Activated naive CD4-positive, alpha-beta T cell treated with anti-CD3 and anti-CD28 coated beads, Interleukin-2, amount 10 ng/mL, durations not matched to agents 7 days and 5 days (primary cell): Measurements from ENCODE around the gene GAA.
"Not testable (repeated sequence)": the region's sequence is repeated elsewhere in the genome, so short reads cannot be mapped to it uniquely, and the experiment has no call there.

ENCODE experiments used
- CTCF ChIA-PET: fragments of 350-600 bp; sonication (Branson Sonifier 250); formaldehyde crosslinking; loops from one replicate; lab custom pipeline; 2021; ENCODE audit warnings: antibody characterized with exemption; lab: Charles Lee
- DNase-seq: peaks from one replicate; pipeline ENCODE4 v3.0.0-alpha.2; 2020
- H3K27ac Mint-ChIP-seq: one replicate; pipeline ENCODE4 v1.8.0; 2021; ENCODE audit warnings: mild to moderate bottlenecking, moderate library complexity, mixed read lengths
- H3K27me3 Mint-ChIP-seq: one replicate; pipeline ENCODE4 v1.8.0; 2021; ENCODE audit warnings: mild to moderate bottlenecking, mixed read lengths
- H3K36me3 Mint-ChIP-seq: one replicate; pipeline ENCODE4 v1.8.0; 2021; ENCODE audit warnings: mixed read lengths
- H3K4me1 Mint-ChIP-seq: one replicate; pipeline ENCODE4 v1.8.0; 2021; ENCODE audit warnings: mixed read lengths
- H3K4me3 Mint-ChIP-seq: one replicate; pipeline ENCODE4 v1.8.0; 2021; ENCODE audit warnings: mild to moderate bottlenecking, moderate library complexity, mixed read lengths
- H3K9me3 Mint-ChIP-seq: one replicate; pipeline ENCODE4 v1.8.0; 2021; ENCODE audit warnings: mixed read lengths

Gene GAA

DNA sequence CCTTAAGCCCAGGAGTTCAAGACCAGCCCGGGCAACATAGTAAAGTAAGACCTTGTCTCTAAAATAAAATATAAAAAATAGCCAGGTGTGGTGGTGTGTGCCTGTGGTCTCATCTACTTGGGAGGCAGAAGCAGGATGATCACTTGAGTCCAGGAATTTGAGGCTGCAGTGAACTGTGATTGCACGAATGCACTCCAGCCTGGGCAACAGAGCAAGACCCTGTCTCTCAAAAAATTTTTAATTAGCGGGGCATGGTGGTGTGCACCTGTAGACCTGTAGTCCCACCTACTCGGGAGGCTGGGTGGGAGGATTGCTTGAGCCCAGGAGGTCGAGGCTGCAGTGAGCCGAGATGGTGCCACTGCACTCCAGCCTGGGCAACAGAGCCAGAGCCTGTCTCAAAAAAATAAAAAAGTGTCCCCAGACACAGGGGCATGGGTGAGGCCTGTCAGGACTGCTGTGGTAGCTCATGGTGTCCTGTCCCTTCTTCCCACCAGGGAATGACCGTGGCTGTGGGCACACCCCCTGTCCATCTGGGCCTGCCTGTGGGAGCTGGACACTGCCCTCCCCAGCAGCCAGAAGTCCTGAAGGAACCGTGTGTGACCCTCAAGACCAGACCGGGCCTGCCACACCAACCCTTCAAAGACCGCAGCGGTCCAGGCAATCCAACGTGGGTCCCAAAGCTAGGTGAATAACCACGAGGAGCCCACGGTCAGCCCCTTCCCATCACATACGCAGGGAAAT lies 30.8 kb upstream of the GAA start:
- CTCF ChIA-PET, result no interaction called here
- H3K4me3 Mint-ChIP-seq, result no peak overlapping the region
- H3K36me3 Mint-ChIP-seq, result no peaks in the 10 kb centered on the region

DNA sequence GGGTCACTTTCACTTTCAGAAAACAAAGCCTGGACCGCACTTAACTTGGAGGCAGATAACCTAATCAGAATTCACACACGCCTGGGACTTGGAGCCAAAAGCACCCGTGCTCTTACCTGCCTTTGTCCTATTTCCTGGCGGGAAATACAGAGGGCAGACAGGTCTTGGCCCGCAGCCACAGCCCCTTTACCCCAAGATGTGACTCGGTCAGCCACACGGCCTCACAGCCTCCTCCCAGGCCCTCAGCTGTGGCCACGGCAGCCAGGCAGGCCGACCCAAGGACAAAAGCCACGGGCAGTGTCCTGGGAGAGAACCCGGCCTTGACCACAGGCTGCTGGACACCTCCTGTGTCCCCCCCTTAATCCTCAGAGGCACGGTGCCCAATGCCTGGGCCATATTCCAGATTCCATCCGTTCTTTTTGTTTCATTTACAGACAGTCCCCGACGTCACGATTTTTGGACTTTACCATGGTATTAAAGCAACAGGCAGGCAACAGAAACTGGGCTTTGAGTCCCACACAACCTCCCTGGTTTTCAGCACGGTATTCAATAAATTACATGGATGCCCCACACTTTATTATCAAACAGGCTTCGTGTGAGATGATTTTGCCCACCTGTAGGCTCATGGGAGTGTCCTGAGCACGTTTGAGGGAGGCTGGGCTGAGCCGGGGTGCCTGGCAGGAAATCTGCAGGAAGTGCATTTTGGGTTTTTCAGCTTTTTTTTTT lies 30.1 kb upstream of the GAA start:
- Mint-ChIP-seq H3K36me3 (no peaks in the 10 kb centered on the region), H3K27ac (no peak overlapping the region)
- CTCF ChIA-PET, result interaction anchor here (0.6 kb wide), 1 partner anchor 410 kb away, joined by 6 read pairs; no protein-coding TSS in a partner anchor

More for the DNA sequence above, 30.8 kb upstream of the GAA start:
- no peaks in the 10 kb centered on the region for H3K9me3 Mint-ChIP-seq
- no peak for DNase-seq
- H3K27ac Mint-ChIP-seq, result no peak overlapping the region
- H3K27me3 Mint-ChIP-seq, result peaks cover 16% of the 10 kb centered on the region
- H3K4me1 Mint-ChIP-seq, result peaks cover 13% of the 10 kb centered on the region

GRCh38 chr17:80072410-80072809 lies 29.0 kb upstream of the GAA start:
- no peak for DNase-seq
- Mint-ChIP-seq H3K9me3 (no peaks in the 10 kb centered on the region), H3K4me3 (no peak overlapping the region), H3K27me3 (peaks cover 9% of the 10 kb centered on the region), H3K4me1 (peaks cover 13% of the 10 kb centered on the region), H3K36me3 (no peaks in the 10 kb centered on the region), H3K27ac (no peak overlapping the region)
- CTCF ChIA-PET, result no interaction called here

More for the DNA sequence above, 30.1 kb upstream of the GAA start:
- Mint-ChIP-seq H3K27me3 (peaks cover 16% of the 10 kb centered on the region), H3K4me3 (no peak overlapping the region), H3K9me3 (no peaks in the 10 kb centered on the region), H3K4me1 (peaks cover 13% of the 10 kb centered on the region)
- no peak for DNase-seq

- no peaks in the 10 kb centered on the region for H3K36me3 Mint-ChIP-seq
- H3K27ac Mint-ChIP-seq, result no peak overlapping the region
- H3K4me1 Mint-ChIP-seq, result peaks cover 3% of the 10 kb centered on the region
- H3K9me3 Mint-ChIP-seq, result no peaks in the 10 kb centered on the region
- CTCF ChIA-PET, result no interaction called here
- H3K27me3 Mint-ChIP-seq, result peaks cover 19% of the 10 kb centered on the region
- no peak overlapping the region for H3K4me3 Mint-ChIP-seq
- no peak for DNase-seq
These were observed 21.3 kb upstream of the GAA start for GRCh38 chr17:80080081-80080480.

DNA sequence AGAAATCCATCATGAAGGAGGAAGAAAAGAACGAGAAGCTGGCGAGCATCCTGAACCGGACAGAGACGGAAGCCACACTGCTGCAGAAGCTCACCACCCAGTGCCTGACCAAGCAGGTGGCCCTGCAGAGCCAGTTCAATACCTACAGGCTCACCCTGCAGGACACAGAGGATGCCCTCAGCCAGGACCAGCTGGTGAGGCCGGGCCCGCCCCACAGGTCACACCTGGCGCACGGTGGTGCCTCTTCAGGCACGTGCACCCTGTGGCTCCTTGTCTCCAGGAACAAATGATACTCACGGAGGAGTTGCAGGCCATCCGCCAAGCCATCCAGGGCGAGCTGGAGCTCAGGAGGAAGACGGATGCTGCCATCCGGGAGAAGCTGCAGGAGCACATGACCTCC lies 19.8 kb upstream of the GAA start:
- Mint-ChIP-seq H3K4me1 (peaks cover 3% of the 10 kb centered on the region), H3K36me3 (no peaks in the 10 kb centered on the region), H3K27me3 (peaks cover 20% of the 10 kb centered on the region), H3K27ac (no peak overlapping the region), H3K4me3 (no peak overlapping the region), H3K9me3 (no peaks in the 10 kb centered on the region)
- CTCF ChIA-PET, result interaction anchor here (0.7 to 2.6 kb wide), 5 partner anchors 17 to 963 kb away, joined by 3 to 6 read pairs (median 4); no protein-coding TSS in a partner anchor
- DNase-seq, result no peak

DNA sequence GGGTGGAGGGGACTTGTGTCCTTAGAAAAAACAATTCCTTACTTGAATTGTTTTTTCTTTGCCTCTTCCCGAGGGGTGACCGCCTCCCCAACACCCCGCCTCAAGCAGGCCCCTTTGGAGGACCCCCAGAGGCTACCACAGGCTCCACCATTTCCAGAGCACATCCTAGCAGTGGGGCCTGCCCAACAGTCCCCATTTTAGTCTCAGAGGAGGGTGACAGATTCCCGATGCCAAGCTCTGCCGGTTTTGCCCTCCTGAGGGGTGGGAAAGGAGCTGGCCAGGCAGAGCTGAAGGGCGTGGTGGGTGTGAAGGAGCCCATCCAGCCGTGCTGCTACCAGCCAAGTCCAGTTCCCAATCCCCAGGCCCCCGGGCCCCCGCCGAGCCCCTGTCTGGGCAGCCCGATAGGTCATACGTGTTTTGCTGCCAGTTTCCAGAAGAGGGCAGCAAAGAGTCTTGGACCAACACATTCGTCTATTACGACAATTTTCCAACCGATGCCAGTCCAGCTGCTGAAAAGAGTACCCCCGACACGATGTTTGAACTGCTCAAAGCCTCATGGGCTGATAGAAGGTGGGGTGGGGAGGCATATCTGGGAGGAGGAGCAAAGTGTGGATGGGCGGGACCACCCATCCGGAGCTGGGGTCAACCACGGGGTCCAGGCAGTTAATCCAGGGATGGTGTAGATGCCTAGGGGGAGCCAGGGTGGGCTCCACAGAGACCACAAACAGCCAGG lies 18.8 kb upstream of the GAA start:
- peak; percentile 74 for DNase-seq
- H3K4me1 Mint-ChIP-seq, result peaks cover 3% of the 10 kb centered on the region
- H3K36me3 Mint-ChIP-seq, result no peaks in the 10 kb centered on the region
- peaks cover 30% of the 10 kb centered on the region for H3K27me3 Mint-ChIP-seq
- CTCF ChIA-PET, result interaction anchor here (0.8 to 2.6 kb wide), 8 partner anchors 10 to 172 kb away, joined by 3 to 6 read pairs (median 5); partner anchors contain the start of gene GAA
- H3K27ac Mint-ChIP-seq, result peak overlapping the region; percentile 73
- no peak overlapping the region for H3K4me3 Mint-ChIP-seq
- no peaks in the 10 kb centered on the region for H3K9me3 Mint-ChIP-seq

DNA sequence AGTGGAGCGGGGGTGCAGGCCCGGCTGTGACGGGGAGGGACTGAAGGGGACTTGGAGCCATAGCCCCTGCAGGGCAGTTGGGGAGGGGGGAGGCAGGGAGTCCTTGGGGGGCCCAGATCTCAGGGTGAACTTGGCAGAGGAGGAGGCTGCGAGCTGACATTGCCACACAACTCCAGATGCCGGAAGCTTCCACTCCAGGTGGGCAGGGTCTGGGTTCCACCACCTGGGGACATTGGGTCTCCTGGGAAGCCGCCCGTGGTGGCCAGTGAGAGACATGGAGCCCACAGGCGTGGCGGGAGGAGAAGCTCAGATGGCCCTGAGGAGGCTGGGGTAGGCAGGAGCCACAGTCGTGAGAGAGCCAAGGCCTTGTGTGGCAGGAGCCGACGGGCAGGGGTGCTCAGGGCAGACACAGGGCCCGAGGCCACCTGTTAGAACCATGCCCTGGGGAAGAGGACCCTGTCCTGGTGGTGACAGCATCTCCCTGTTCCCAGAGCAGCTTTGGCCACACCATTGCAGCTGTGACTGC lies 18.2 kb upstream of the GAA start:
- Mint-ChIP-seq H3K36me3 (no peaks in the 10 kb centered on the region), H3K4me1 (peaks cover 3% of the 10 kb centered on the region), H3K4me3 (no peak overlapping the region), H3K9me3 (no peaks in the 10 kb centered on the region), H3K27ac (no peak overlapping the region), H3K27me3 (peaks cover 34% of the 10 kb centered on the region)
- CTCF ChIA-PET, result interaction anchor here (0.8 to 2.6 kb wide), 7 partner anchors 9 to 169 kb away, joined by 4 to 6 read pairs (median 5); partner anchors contain the start of gene GAA
- no peak for DNase-seq

DNA sequence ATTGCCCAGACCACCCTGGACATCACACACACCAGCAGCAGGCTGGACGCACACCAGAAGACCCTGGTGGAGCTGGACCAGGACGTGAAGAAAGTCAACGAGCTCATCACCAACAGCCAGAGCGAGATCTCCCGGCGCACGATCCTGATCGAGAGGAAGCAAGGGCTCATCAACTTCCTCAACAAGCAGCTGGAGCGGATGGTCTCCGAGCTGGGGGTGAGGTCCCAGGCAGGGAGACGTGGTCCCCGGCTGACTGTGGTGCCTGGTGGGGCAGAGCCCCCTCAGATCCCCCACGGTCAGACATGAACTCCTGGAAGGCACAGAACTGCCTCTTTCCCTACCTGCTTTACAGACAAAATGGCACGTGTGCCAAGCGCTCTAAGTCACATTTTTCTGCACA lies 16.6 kb upstream of the GAA start:
- H3K27me3 Mint-ChIP-seq, result peaks cover 39% of the 10 kb centered on the region
- CTCF ChIA-PET, result interaction anchor here (0.8 to 1.0 kb wide), 2 partner anchors 17 to 76 kb away, joined by 3 to 6 read pairs; partner anchors contain the start of gene GAA
- H3K4me1 Mint-ChIP-seq, result peaks cover 3% of the 10 kb centered on the region
- no peak overlapping the region for H3K4me3 Mint-ChIP-seq
- H3K27ac Mint-ChIP-seq, result no peak overlapping the region
- no peaks in the 10 kb centered on the region for H3K9me3 Mint-ChIP-seq
- no peak for DNase-seq
- no peaks in the 10 kb centered on the region for H3K36me3 Mint-ChIP-seq

- CTCF ChIA-PET, result interaction anchor here (1.1 kb wide), 1 partner anchor 15 kb away, joined by 4 read pairs; the partner anchor contains the start of gene GAA
- no peak for DNase-seq
- Mint-ChIP-seq H3K9me3 (no peaks in the 10 kb centered on the region), H3K4me3 (no peak overlapping the region), H3K4me1 (peaks cover 3% of the 10 kb centered on the region), H3K27ac (no peak overlapping the region), H3K36me3 (no peaks in the 10 kb centered on the region), H3K27me3 (peaks cover 40% of the 10 kb centered on the region)
These were observed 15.3 kb upstream of the GAA start for GRCh38 chr17:80086081-80086480.

- Mint-ChIP-seq H3K4me1 (peaks cover 3% of the 10 kb centered on the region), H3K9me3 (no peaks in the 10 kb centered on the region), H3K27ac (no peak overlapping the region)
These were observed 14.8 kb upstream of the GAA start for GRCh38 chr17:80086616-80087015.

DNA sequence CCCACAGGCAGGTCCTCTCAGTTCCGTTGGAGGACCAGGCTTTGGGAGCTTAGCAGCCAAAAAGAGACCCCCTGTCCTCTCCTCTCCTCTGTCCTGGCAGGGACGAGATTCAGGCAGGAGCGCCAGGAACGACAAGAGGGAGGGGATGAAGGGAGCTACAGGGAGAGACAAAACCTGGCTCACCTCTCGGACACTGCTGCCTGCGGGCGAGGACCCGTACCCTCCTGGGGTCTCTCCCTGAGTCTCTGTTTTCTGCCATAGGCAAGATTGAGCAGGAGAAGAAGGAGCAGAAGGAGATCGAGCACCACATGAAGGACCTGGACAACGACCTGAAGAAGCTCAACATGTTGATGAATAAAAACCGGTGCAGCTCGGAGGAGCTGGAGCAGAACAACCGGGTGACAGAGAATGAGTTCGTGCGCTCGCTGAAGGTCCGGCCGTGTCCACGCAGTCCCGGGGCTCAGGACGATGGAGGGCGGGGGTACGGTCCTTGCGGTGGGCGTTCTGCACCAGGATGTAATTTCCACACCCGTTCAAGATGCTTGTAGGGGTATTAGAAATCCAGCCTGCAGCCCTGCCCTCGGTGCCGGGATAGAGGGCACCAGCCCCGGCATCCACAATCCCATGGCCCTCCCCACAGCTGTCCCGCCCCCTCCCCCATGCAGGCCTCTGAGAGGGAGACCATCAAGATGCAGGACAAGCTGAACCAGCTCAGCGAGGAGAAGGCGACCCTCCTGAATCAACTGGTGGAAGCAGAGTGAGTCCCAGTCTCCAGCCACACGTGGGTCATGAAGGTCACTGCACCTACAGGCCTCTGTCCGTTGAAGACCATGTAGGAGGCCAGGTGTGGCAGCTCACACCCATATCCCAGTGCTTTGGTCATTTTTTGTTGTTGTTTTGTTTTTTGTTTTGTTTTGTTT lies 13.8 kb upstream of the GAA start:
- Mint-ChIP-seq H3K4me1 (peaks cover 3% of the 10 kb centered on the region), H3K9me3 (no peaks in the 10 kb centered on the region), H3K36me3 (no peaks in the 10 kb centered on the region), H3K4me3 (no peak overlapping the region), H3K27me3 (peaks cover 38% of the 10 kb centered on the region), H3K27ac (no peak overlapping the region)
- CTCF ChIA-PET, result interaction anchor here (1.1 kb wide), 1 partner anchor 14 kb away, joined by 4 read pairs; the partner anchor contains the start of gene GAA
- no peak for DNase-seq

More at GRCh38 chr17:80086616-80087015, 14.8 kb upstream of the GAA start:
- CTCF ChIA-PET, result interaction anchor here (1.1 kb wide), 1 partner anchor 15 kb away, joined by 4 read pairs; the partner anchor contains the start of gene GAA
- no peak overlapping the region for H3K4me3 Mint-ChIP-seq
- DNase-seq, result no peak
- H3K27me3 Mint-ChIP-seq, result peaks cover 36% of the 10 kb centered on the region
- H3K36me3 Mint-ChIP-seq, result no peaks in the 10 kb centered on the region

DNA sequence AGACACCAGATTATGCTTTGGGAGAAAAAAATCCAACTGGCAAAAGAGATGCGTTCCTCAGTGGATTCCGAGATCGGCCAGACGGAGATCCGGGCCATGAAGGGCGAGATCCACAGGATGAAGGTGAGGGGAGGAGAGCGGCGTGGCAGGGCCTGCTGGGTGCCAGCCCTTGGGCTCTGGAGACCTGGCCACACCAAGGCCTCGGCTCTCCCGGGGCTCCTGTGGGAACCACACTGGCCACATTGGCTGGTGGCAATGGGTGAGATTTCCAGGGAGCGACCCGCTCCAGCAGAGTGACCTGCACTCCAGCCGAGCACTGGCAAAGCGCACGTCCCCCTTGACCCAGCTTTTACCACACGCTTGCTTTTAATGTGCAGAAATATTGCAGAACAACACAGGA lies 11.6 kb upstream of the GAA start:
- Mint-ChIP-seq H3K27me3 (peaks cover 43% of the 10 kb centered on the region), H3K4me1 (no peaks in the 10 kb centered on the region), H3K27ac (no peak overlapping the region), H3K4me3 (no peak overlapping the region), H3K9me3 (no peaks in the 10 kb centered on the region), H3K36me3 (no peaks in the 10 kb centered on the region)
- no peak for DNase-seq
- CTCF ChIA-PET, result no interaction called here

DNA sequence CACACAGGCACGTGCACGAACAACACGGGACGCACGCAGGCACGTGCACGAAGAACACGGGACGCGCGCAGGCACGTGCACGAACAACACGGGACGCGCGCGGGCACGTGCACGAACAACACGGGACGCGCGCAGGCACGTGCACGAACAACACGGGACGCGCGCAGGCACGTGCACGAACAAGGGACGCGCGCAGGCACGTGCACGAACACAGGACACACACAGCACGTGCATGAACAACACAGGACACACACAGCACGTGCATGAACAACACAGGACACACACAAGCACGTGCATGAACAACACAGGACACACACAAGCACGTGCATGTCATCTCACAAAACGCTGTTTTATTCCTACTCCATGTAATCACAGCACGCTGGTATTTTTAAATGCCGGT lies 11.2 kb upstream of the GAA start:
- H3K9me3 Mint-ChIP-seq, DNase-seq, H3K4me1 Mint-ChIP-seq, H3K36me3 Mint-ChIP-seq, H3K27ac Mint-ChIP-seq, CTCF ChIA-PET, H3K4me3 Mint-ChIP-seq: not testable (repeated sequence)
- peaks cover 41% of the 10 kb centered on the region for H3K27me3 Mint-ChIP-seq
